Stimulated activated CD4-positive, alpha-beta T cell treated with anti-CD3 and anti-CD28 coated beads, TNF-alpha, amount 100 ng/mL, for 24 hours (primary cell): ENCODE measurements around the gene TNS1.

Source experiments
- DNase-seq, 3 experiments: peaks; one replicate each; pipeline ENCODE4 v3.0.0-alpha.2; 2020; ENCODE audit warnings: low read depth in 3 of 3

The TNS1 gene

GRCh38 chr2:217851191-217852020 is 151.4 kb downstream of the TNS1 start:
- DNase-seq, result no peak

GRCh38 chr2:217849154-217849975 is 153.4 kb downstream of the TNS1 start:
- no peak for DNase-seq

- no peak for DNase-seq
Measured at GRCh38 chr2:217848351-217848957, 154.3 kb downstream of the TNS1 start.

- DNase-seq, result no peak
Measured at GRCh38 chr2:217847552-217848350, 155.0 kb downstream of the TNS1 start.

- no peak for DNase-seq
Measured at GRCh38 chr2:217847115-217847514, 155.7 kb downstream of the TNS1 start.

- DNase-seq, result no peak
Measured at GRCh38 chr2:217846321-217846743, 156.5 kb downstream of the TNS1 start.

- no peak for DNase-seq
Measured at GRCh38 chr2:217845301-217845700, 157.5 kb downstream of the TNS1 start.

- DNase-seq, result no peak
Measured at GRCh38 chr2:217844696-217845095, 158.1 kb downstream of the TNS1 start.

GRCh38 chr2:217843324-217843723 is 159.5 kb downstream of the TNS1 start:
- no peak for DNase-seq

GRCh38 chr2:217842017-217842416 is 160.8 kb downstream of the TNS1 start:
- no peak for DNase-seq

- no peak for DNase-seq
Measured at GRCh38 chr2:217840522-217840921, 162.3 kb downstream of the TNS1 start.

GRCh38 chr2:217839750-217840107 is 163.1 kb downstream of the TNS1 start:
- no peak for DNase-seq

GRCh38 chr2:217839073-217839749 is 163.6 kb downstream of the TNS1 start:
- DNase-seq, result no peak

GRCh38 chr2:217838409-217838831 is 164.4 kb downstream of the TNS1 start:
- no peak for DNase-seq

- DNase-seq, result no peak
Measured at GRCh38 chr2:217837530-217837929, 165.3 kb downstream of the TNS1 start.

- DNase-seq, result no peak
Measured at GRCh38 chr2:217836901-217837491, 165.8 kb downstream of the TNS1 start.

GRCh38 chr2:217835931-217836891 is 166.6 kb downstream of the TNS1 start:
- no peak for DNase-seq

- no peak for DNase-seq
Measured at GRCh38 chr2:217834744-217835513, 167.9 kb downstream of the TNS1 start.
